H1 (cell line): ENCODE data around the gene LCNL1. TPM values are rescaled to one million over a fixed set of nuclear protein-coding genes. Genes with fewer than 3 reads are reported as not detected.

Experiments used
- ASH2L ChIP-seq: fragments of 200-600, 300-600 bp; sonication (generic); IDR thresholded peaks from one replicate; pipeline ENCODE4 v1.7.1; 2017; ENCODE audit warnings: low read length
- CTCF ChIP-seq, 3 experiments: IDR thresholded peaks; 1 replicate in 2 of 3; 2 replicates in 1 of 3; pipeline versions ENCODE4 v1.5.1 to v1.6.1; 2011; ENCODE audit warnings: low read length in 3 of 3, mild to moderate bottlenecking in 3 of 3, inconsistent platforms in 2 of 3, low read depth in 1 of 3, moderate library complexity in 1 of 3; ENCODE audit not compliant: insufficient read depth in 1 of 3; ENCODE audit errors: control extremely low read depth in 1 of 3
- FOSL1 ChIP-seq: IDR thresholded peaks from 2 replicates; pipeline ENCODE4 v1.6.1; 2011; ENCODE audit warnings: mild to moderate bottlenecking, low read depth, low read length, moderate library complexity; ENCODE audit not compliant: insufficient read depth
- KDM1A ChIP-seq: fragments of 200-600, 300-600 bp; sonication (generic); IDR thresholded peaks from 2 replicates; pipeline ENCODE4 v1.7.1; 2016; ENCODE audit warnings: mild to moderate bottlenecking, low read length, borderline replicate concordance
- RNF2 ChIP-seq: fragments of 200-900, 300-1000 bp; sonication (generic); IDR thresholded peaks from 2 replicates; pipeline ENCODE4 v1.7.1; 2016; ENCODE audit warnings: borderline replicate concordance, low read depth, mild to moderate bottlenecking, antibody characterized with exemption, low read length; ENCODE audit not compliant: poor library complexity, severe bottlenecking; ENCODE audit errors: missing control alignments
- RXRA ChIP-seq: IDR thresholded peaks from 2 replicates; pipeline ENCODE4 v1.6.1; 2011; ENCODE audit warnings: low read depth, mild to moderate bottlenecking, low read length, moderate library complexity; ENCODE audit not compliant: insufficient read depth
- SUZ12 ChIP-seq: fragments of 200-600 bp; sonication (generic); IDR thresholded peaks from 2 replicates; pipeline ENCODE4 v1.6.1; 2012; ENCODE audit warnings: mild to moderate bottlenecking, inconsistent platforms, low read length, moderate library complexity, mixed read lengths
- polyA plus RNA-seq, 7 experiments: library from polyadenylated mRNA; depleted of rRNA in 3 of 7; stranded (reverse) in 5 of 7; unstranded in 2 of 7; fragments of >200 nt in 5 of 7; fragments of 200-250 nt in 2 of 7; gene quantifications; 1 replicate in 5 of 7; 2 replicates in 1 of 7; 4 replicates in 1 of 7; pipeline versions ENCODE4 v1.2.1 to v1.2.3, GENCODE V29; 2011 to 2013; ENCODE audit warnings: missing spikeins in 2 of 7, mixed read lengths in 2 of 7
- total RNA-seq: library from RNA; stranded (reverse); fragmentation: NEBNext Ultra II Directional; extraction: Animal tissue kit (Norgen Biotek cat#: 25700); gene quantifications from 2 replicates; pipeline ENCODE4 v1.2.1, GENCODE V29; 2021

LCNL1 gene
- total and polyA plus RNA-seq, 2 of the 8 experiments (the other 6 are each of a cell fraction or from before 2014, with no cell fraction given): 0.11 TPM; not detected in 1

- TF ChIP-seq CTCF (IDR thresholded peaks at IDR 0.05; ENCODE audit: control extremely low read depth in 1 of 3, insufficient read depth in 1 of 3, low read depth in 1 of 3, low read length in 3 of 3) (no peak), SUZ12 (no peak), ASH2L (no peak), RXRA (no peak), FOSL1 (no peak), RNF2 (no peak), KDM1A (no peak)
Measured at GRCh38 chr9:136963341-136963740, 19.5 kb upstream of the LCNL1 start (continued).
